HG02870 (cell line): Measurements from ENCODE around the gene GLUD1.
A peak's percentile ranks its signal among the peaks of the same experiment; 100 is the strongest.
"Not testable (repeated sequence)": the region's sequence is repeated elsewhere in the genome, so short reads cannot be mapped to it uniquely, and the experiment has no call there.

Experiments used
- ATAC-seq: cut with Tn5 transposase; IDR thresholded peaks from one replicate; pipeline ENCODE4 v1.9.1; 2021; ENCODE audit warnings: mild to moderate bottlenecking, moderate library complexity; ENCODE audit not compliant: unreplicated experiment

GLUD1 gene

DNA sequence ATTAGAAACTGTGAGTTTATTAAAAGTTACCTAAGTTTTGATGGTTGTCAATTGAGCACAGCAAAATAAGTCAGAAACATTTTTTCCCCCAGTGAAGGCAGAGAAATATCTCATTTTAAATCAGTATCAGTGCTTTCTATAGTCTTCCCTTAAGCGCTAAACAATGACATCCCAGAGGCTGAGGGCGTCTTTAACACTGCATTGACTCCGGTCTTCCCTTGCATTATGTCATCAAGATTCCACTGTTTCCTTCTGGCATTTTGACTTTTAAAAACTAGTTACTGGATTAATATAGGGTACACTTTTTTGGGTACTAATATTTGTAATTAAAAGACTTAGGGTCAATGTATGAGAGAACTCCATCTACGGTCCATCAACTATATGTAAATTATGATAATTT is 3.9 kb downstream of the GLUD1 start:
- no peak for ATAC-seq

DNA sequence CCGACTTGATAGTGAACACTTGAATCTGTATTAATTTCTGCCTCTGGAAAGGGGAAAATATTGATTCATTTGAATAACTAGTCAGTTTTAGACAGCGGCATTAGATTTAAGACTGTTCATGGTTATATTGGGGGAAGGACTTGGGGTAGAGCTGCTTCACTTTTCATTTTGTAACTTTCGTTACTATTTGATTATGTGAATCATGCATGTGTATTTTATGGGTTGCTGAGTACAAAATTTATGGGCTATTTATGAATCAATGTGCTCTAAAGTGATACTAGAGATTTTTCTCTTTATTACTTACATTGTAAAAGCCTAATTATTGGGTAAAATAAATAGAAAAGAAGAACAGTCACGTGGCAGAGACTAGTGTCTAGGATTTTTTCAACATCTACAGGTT is 4.9 kb downstream of the GLUD1 start:
- no peak for ATAC-seq

- ATAC-seq = no peak
These were observed 9.1 kb downstream of the GLUD1 start for GRCh38 chr10:87085537-87085936.

DNA sequence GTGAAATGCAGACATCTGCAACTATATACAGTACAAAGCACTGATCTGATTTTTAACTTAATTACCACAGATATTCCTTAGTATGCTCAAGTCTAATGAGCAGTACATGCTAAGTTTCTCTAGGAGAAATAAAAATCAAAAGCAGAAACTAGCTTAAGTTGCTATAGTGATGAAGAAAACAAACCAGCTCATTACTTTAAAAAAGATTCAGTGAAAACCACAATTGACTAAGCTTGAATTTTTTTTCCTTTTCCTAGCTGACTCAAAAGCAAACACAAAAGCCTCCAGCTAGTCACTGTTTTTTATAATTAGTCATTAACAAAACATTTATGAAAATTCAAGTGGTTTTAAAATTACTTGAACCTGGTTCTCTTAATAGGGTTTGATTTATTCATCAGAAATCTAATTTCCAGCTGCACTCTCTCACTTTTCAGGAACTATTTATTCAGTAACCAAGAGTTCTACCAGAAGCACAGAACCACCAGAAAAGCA is 10.3 kb downstream of the GLUD1 start:
- ATAC-seq = peak; percentile 79

- ATAC-seq = peak; percentile 42
These were observed 10.9 kb downstream of the GLUD1 start for GRCh38 chr10:87083576-87084290.

DNA sequence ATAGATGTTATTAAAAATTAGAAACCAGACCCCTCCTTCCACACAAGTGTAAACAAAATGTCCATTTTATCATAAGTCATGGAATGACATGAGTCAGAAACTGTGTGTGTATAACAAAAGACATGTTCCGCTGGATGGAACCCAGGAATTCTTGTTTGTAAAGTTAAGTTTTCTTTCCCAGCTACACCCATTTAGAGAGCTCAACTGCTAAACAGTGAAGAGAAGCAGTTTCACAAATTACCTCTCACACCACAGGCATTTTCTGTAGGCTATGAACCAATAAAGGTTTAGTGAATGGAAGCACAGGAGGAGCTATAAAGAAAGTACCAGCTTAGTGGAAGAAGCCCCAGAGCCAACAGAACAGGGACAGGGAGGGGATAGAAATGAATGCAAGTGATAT is 12.4 kb downstream of the GLUD1 start:
- not testable (repeated sequence) for ATAC-seq

DNA sequence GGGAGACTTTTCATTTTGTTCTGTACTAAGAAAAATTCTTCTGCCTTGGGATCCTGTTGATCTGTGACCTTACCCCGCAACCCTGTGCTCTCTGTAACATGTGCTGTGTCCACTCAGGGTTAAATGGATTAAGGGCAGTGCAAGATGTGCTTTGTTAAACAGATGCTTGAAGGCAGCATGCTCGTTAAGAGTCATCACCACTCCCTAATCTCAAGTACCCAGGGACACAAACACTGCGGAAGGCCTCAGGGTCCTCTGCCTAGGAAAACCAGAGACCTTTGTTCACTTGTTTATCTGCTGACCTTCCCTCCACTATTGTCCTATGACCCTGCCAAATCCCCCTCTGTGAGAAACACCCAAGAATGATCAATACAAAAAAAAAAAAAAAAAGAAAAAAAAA is 13.1 kb downstream of the GLUD1 start:
- ATAC-seq = not testable (repeated sequence)

- not testable (repeated sequence) for ATAC-seq
These were observed 14.0 kb downstream of the GLUD1 start for GRCh38 chr10:87080621-87081020.

DNA sequence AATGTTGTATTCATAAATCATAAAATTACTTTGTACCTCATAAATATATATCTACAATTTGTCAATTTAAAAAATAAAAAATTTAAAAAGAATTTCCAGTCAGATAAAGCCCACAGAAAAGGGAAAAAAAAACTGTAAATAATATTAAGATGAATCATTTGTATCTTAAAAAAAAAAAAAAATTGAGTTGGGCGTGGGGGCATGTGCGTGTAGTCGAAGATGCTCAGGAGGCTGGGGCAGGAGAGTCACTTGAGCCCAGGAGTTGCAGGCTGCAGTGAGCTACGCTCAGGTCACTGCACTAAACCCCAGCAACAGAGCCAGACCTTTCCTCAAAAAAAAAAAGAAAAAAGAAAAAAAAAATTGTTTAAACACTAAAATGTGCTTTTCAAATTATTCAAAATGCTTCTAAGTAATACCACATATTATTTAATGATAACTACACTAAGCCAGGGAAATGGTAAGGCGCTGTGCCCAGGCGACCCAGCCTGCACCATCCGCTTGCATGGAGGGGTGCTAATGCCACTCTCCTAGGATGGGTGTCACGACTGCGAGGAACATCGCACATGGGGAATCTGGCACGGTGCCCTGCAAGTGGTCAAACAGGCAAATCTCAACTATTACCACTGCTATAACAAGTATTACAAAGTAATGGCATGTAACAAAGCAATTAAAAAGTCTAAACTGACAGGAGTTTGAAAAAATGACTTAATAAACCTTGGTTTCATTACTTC is 15.4 kb downstream of the GLUD1 start:
- ATAC-seq = no peak

- ATAC-seq = not testable (repeated sequence)
These were observed 18.2 kb downstream of the GLUD1 start for GRCh38 chr10:87076421-87076820.

GRCh38 chr10:87072449-87072848 is 22.2 kb downstream of the GLUD1 start:
- ATAC-seq = no peak

GRCh38 chr10:87068281-87068680 is 26.4 kb downstream of the GLUD1 start:
- ATAC-seq = no peak

- ATAC-seq = no peak
These were observed 27.8 kb downstream of the GLUD1 start for GRCh38 chr10:87066865-87067264.

- no peak for ATAC-seq
These were observed 28.5 kb downstream of the GLUD1 start for GRCh38 chr10:87066178-87066577.

DNA sequence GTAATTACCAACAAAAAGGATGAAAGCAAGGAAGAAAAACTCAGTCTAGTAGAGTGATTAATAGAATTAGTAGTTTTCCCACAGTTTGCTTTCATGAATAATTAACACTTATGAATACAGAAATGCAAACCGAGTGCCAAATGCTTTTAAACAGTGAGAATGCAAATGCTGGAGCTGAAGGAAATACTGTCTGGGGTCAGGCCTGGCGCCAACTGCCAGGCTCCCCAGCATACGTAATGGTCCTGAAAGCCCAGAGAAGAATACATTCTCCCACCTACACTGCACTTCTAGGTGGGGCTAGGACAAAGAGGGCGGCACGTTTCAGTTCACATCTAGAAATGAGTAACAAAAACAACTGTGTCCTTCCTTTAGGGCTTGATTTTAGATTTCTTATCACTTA is 30.0 kb downstream of the GLUD1 start:
- no peak for ATAC-seq

- no peak for ATAC-seq
These were observed 34.2 kb downstream of the GLUD1 start for GRCh38 chr10:87060280-87060928.

DNA sequence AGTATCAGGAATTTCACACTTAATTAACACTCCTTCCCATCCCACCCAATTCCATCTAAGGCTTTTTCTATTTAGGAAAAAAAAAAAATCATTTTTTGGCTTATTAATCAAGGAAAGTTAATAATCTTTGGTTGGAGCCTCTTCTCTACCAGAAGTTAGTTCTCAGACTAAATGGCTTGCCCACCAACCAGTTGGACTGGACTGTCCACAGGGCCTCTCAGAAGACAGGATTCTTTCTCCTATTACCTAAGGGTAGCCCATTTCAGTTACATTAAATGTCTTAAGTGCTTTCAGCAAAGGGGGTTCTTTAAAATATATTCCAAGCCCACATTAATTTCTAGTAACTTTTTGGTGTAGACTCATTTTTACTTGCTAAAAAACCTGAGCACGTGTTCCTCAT is 35.2 kb downstream of the GLUD1 start:
- no peak for ATAC-seq

DNA sequence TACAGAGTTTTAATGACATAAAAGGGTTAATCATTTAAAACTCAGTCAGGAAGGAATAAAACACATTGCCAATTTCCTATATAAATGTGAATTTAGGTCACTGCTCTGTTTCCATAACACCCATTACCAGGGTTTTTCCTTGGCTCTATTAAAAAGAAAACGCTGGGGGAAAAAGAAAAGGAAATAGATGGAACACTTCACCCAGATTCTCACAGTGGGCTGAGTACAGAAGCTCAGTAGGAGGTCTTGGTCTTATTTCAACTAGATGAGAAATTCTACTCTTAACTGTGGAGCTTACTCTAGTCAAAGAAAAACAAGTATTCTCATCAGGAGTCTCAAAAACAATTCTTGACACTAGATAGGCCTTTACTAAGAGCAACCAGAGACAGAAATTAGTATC is 36.5 kb downstream of the GLUD1 start:
- ATAC-seq = no peak

DNA sequence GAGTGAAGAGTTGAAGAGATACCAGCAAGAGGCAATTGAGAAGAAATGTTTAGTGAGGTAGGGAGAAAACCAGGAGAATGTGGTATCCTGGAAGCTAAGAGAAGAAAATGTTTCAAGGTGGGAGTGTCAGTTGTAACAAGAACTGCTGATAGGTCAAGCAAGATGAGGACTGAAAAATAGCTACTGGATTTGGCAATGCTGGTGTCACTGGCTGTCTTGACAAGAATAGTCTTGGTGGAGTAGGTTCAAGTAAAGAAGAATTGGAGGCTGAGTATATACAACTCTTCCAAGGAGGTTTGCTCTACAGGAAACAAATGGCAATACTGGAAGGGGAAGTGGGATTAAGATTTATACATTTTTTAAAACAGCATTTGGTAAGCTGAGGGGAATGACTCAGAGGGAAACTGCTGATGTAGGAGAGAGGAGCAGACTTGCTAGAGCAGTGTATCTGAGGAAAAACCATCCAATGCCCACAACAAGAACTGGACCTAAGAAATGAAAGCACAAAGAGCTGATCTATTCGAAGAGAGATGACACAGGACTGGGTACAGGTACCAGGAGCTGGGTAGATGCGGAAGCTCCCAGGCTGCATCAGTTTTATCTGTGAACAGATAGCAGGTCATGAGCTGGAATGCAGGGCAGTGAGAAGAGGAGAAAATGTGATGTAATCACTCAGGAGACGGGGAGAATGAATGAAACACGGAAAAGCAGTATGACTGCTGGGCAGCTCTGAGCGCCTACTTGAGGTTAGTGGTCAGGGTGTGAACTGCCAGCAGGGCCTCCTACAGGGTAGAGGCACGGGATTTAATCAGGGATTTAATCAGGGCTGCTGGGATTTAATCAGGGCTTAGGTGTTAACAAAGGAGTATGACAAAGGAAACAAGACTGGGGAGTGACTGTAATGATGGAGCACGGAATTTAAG is 40.0 kb downstream of the GLUD1 start:
- ATAC-seq = no peak

DNA sequence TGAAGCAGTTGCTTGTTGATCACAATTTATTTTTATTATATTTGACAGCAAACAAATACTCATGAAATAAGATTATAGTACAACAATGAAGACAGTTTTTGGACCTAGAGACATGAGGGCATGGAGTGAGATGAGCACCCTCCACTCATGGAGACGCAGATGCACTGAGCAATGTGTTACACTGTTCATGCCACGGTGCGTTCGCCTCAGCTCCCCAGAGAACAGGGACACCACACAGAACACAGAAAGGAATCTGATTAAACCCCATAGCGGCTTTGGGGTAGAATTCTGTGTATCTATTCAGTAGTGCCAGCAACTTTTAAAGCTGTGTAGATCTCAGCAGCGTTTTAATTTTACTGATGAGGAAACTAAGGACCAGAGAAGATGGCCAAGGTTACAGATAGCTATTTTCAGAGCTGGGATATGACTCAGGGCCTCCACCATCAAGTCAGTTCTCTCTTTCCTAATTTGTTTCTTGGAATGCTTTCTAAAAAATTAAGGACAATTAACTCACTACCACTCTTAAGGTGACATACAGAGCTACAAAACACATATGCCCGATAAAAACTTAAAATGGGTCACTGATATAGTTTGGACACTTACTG is 41.0 kb downstream of the GLUD1 start:
- no peak for ATAC-seq
